H1 (cell line): ENCODE results near the gene ARHGEF7. TPM values are rescaled to one million over a fixed set of nuclear protein-coding genes. Genes with fewer than 3 reads are reported as not detected.

Experiments used
- CTCF ChIA-PET: fragments of 300-600 bp; sonication (Branson Sonifier 250); formaldehyde crosslinking; loops from one replicate; lab custom pipeline; 2021; ENCODE audit not compliant: partially characterized antibody; lab: Charles Lee
- POLR2A ChIA-PET: fragments of 300-600 bp; sonication (Branson Sonifier 250); formaldehyde crosslinking; loops from one replicate; lab custom pipeline; 2021; ENCODE audit warnings: inconsistent platforms; ENCODE audit not compliant: partially characterized antibody; lab: Charles Lee
- DNase-seq, 2 experiments: peaks; one replicate each; pipeline versions ENCODE4 v3.0.0 to v3.0.0-alpha.2; 2010 to 2022; ENCODE audit warnings: low spot score in 2 of 2, low read depth in 1 of 2, mixed read lengths in 1 of 2
- FAIRE-seq: peaks from 2 replicates; lab custom pipeline; 2011; peaks lifted over from hg19 to GRCh38; lab: Jason Lieb, UNC
- H2AFZ ChIP-seq: 2 replicates; pipeline ENCODE4 v1.8.1; 2012; ENCODE audit warnings: low read length, inconsistent platforms
- H2AK5ac ChIP-seq: 2 replicates; pipeline ENCODE4 v1.6.1; 2013; ENCODE audit warnings: low read depth, low read length
- H2BK120ac ChIP-seq: replicated peaks from 2 replicates; pipeline ENCODE3; 2013; ENCODE audit warnings: low read depth, low read length, inconsistent platforms
- H2BK12ac ChIP-seq: 2 replicates; pipeline ENCODE4 v1.6.1; 2013; ENCODE audit warnings: low read depth, low read length
- H2BK15ac ChIP-seq: 2 replicates; pipeline ENCODE4 v1.6.1; 2013; ENCODE audit warnings: low read length
- H2BK20ac ChIP-seq: 2 replicates; pipeline ENCODE4 v1.6.1; 2013; ENCODE audit warnings: low read length
- H2BK5ac ChIP-seq: 2 replicates; pipeline ENCODE4 v1.6.1; 2013; ENCODE audit warnings: low read depth, low read length
- H3K14ac ChIP-seq: 2 replicates; pipeline ENCODE4 v1.6.1; 2013; ENCODE audit warnings: inconsistent platforms; ENCODE audit not compliant: insufficient read length
- H3K18ac ChIP-seq: 2 replicates; pipeline ENCODE4 v1.6.1; 2013; ENCODE audit warnings: low read length; ENCODE audit errors: extremely low read depth
- H3K23ac ChIP-seq: 2 replicates; pipeline ENCODE4 v1.6.1; 2013; ENCODE audit warnings: inconsistent platforms; ENCODE audit not compliant: insufficient read length
- H3K23me2 ChIP-seq: 2 replicates; pipeline ENCODE4 v1.6.1; 2013; ENCODE audit warnings: low read depth, low read length
- H3K27ac ChIP-seq: 2 replicates; pipeline ENCODE4 v1.6.1; 2011; ENCODE audit warnings: low read depth, low read length, inconsistent platforms
- H3K27me3 ChIP-seq, 4 experiments: replicated peaks in 1 of 4; 1 replicate in 1 of 4; 2 replicates in 3 of 4; pipeline versions ENCODE4 v1.6.1 to v1.8.1; 2011 to 2013; ENCODE audit warnings: low read length in 3 of 4, mild to moderate bottlenecking in 3 of 4, inconsistent platforms in 2 of 4, mixed read lengths in 2 of 4, moderate library complexity in 1 of 4; ENCODE audit not compliant: control insufficient read depth in 3 of 4, insufficient read depth in 3 of 4; ENCODE audit errors: extremely low read depth in 1 of 4
- H3K36me3 ChIP-seq, 4 experiments: 2 replicates each; pipeline versions ENCODE4 v1.6.1 to v1.8.1; 2011 to 2013; ENCODE audit warnings: mild to moderate bottlenecking in 4 of 4, low read length in 3 of 4, moderate library complexity in 2 of 4, control low read depth in 1 of 4, inconsistent platforms in 1 of 4; ENCODE audit not compliant: insufficient read depth in 4 of 4, control insufficient read depth in 2 of 4
- H3K4ac ChIP-seq: replicated peaks from 2 replicates; pipeline ENCODE3; 2013; ENCODE audit warnings: low read length, low read depth, mixed read lengths, inconsistent platforms; ENCODE audit not compliant: insufficient read length
- H3K4me1 ChIP-seq, 4 experiments: replicated peaks in 1 of 4; 1 replicate in 1 of 4; 2 replicates in 3 of 4; pipeline versions ENCODE4 v1.6.1 to v1.8.1; 2011 to 2013; ENCODE audit warnings: low read length in 3 of 4, inconsistent platforms in 2 of 4, mixed read lengths in 1 of 4; ENCODE audit not compliant: insufficient read depth in 4 of 4, control insufficient read depth in 3 of 4
- H3K4me2 ChIP-seq, 2 experiments: 2 replicates each; pipeline versions ENCODE4 v1.6.1 to v1.8.1; 2011 to 2013; ENCODE audit warnings: low read depth in 2 of 2, low read length in 2 of 2, control low read depth in 1 of 2, inconsistent platforms in 1 of 2, mild to moderate bottlenecking in 1 of 2; ENCODE audit not compliant: insufficient read depth in 1 of 2
- H3K4me3 ChIP-seq, 4 experiments: fragments of 200-600, 300-600 bp in 1 of 4; sonication (generic), shearing (Covaris generic), sonication (Bioruptor Twin) in 1 of 4; 2 replicates each; pipeline versions ENCODE4 v1.5.1 to v1.8.1; 2011 to 2016; ENCODE audit warnings: low read length in 4 of 4, low read depth in 3 of 4, control low read depth in 2 of 4, inconsistent platforms in 2 of 4, mild to moderate bottlenecking in 2 of 4, mixed read lengths in 1 of 4, moderate library complexity in 1 of 4; ENCODE audit not compliant: insufficient read depth in 2 of 4; ENCODE audit errors: extremely low read depth in 1 of 4
- H3K56ac ChIP-seq: replicated peaks from 2 replicates; pipeline ENCODE3; 2013; ENCODE audit warnings: low read depth, mild to moderate bottlenecking, mixed read lengths, low read length, inconsistent platforms; ENCODE audit not compliant: insufficient read length
- H3K79me1 ChIP-seq: 2 replicates; pipeline ENCODE4 v1.6.1; 2013; ENCODE audit warnings: low read depth, low read length, control low read depth
- H3K79me2 ChIP-seq, 2 experiments: 2 replicates each; pipeline versions ENCODE4 v1.6.1 to v1.8.1; 2012 to 2013; ENCODE audit warnings: low read length in 2 of 2, mild to moderate bottlenecking in 2 of 2, inconsistent platforms in 1 of 2; ENCODE audit not compliant: insufficient read depth in 2 of 2, control insufficient read depth in 1 of 2
- H3K9ac ChIP-seq, 4 experiments: replicated peaks in 1 of 4; 1 replicate in 1 of 4; 2 replicates in 3 of 4; pipeline versions ENCODE4 v1.6.1 to v1.8.1; 2011 to 2013; ENCODE audit warnings: low read depth in 3 of 4, low read length in 3 of 4, control low read depth in 2 of 4, mild to moderate bottlenecking in 2 of 4, moderate library complexity in 2 of 4, inconsistent platforms in 1 of 4; ENCODE audit errors: extremely low read depth in 1 of 4
- H3K9me3 ChIP-seq, 2 experiments: 2 replicates each; pipeline versions ENCODE4 v1.6.1 to v1.8.1; 2012 to 2013; ENCODE audit warnings: mild to moderate bottlenecking in 2 of 2, moderate library complexity in 2 of 2, control low read depth in 1 of 2, inconsistent platforms in 1 of 2, low read depth in 1 of 2, low read length in 1 of 2, mixed read lengths in 1 of 2; ENCODE audit not compliant: insufficient read depth in 2 of 2
- H4K20me1 ChIP-seq, 2 experiments: replicated peaks in 1 of 2; 2 replicates each; pipeline versions ENCODE3 to v1.8.1; 2011 to 2013; ENCODE audit warnings: inconsistent platforms in 2 of 2, low read length in 2 of 2, mild to moderate bottlenecking in 1 of 2; ENCODE audit not compliant: insufficient read depth in 2 of 2, control insufficient read depth in 1 of 2
- H4K5ac ChIP-seq: 2 replicates; pipeline ENCODE4 v1.6.1; 2013; ENCODE audit warnings: low read length, low read depth, mixed read lengths, inconsistent platforms; ENCODE audit not compliant: insufficient read length
- H4K8ac ChIP-seq: 2 replicates; pipeline ENCODE4 v1.8.0; 2013; ENCODE audit warnings: mild to moderate bottlenecking, moderate library complexity, low read length, inconsistent platforms; ENCODE audit not compliant: insufficient read depth; ENCODE audit errors: extremely low read depth
- H4K91ac ChIP-seq: replicated peaks from 2 replicates; pipeline ENCODE3; 2013; ENCODE audit warnings: low read length, mixed read lengths, inconsistent platforms; ENCODE audit not compliant: insufficient read length
- ASH2L ChIP-seq: fragments of 200-600, 300-600 bp; sonication (generic); IDR thresholded peaks from one replicate; pipeline ENCODE4 v1.7.1; 2017; ENCODE audit warnings: low read length
- CHD2 ChIP-seq: IDR thresholded peaks from 2 replicates; pipeline ENCODE4 v1.6.1; 2012; ENCODE audit warnings: low read length, improper control_type of control experiment
- CREB1 ChIP-seq: IDR thresholded peaks from 2 replicates; pipeline ENCODE4 v1.6.1; 2012; ENCODE audit warnings: inconsistent platforms
- EGR1 ChIP-seq: IDR thresholded peaks from 2 replicates; pipeline ENCODE4 v1.6.1; 2011; ENCODE audit warnings: low read depth, low read length, borderline replicate concordance
- EZH2 ChIP-seq: fragments of 200-600 bp; sonication (generic); IDR thresholded peaks from 2 replicates; pipeline ENCODE4 v1.7.1; 2012; ENCODE audit warnings: low read depth, mild to moderate bottlenecking, moderate library complexity, low read length, inconsistent platforms; ENCODE audit not compliant: severe bottlenecking
- KDM4A ChIP-seq: IDR thresholded peaks from one replicate; pipeline ENCODE4 v1.7.1; 2012; ENCODE audit warnings: low read depth, mild to moderate bottlenecking, moderate library complexity, low read length, inconsistent platforms; ENCODE audit not compliant: severe bottlenecking
- RNF2 ChIP-seq: fragments of 200-900, 300-1000 bp; sonication (generic); IDR thresholded peaks from 2 replicates; pipeline ENCODE4 v1.7.1; 2016; ENCODE audit warnings: borderline replicate concordance, low read depth, mild to moderate bottlenecking, antibody characterized with exemption, low read length; ENCODE audit not compliant: poor library complexity, severe bottlenecking; ENCODE audit errors: missing control alignments
- SIRT6 ChIP-seq: IDR thresholded peaks from one replicate; pipeline ENCODE4 v1.7.1; 2012; ENCODE audit warnings: low read length, inconsistent platforms
- SUZ12 ChIP-seq: fragments of 200-600 bp; sonication (generic); IDR thresholded peaks from 2 replicates; pipeline ENCODE4 v1.6.1; 2012; ENCODE audit warnings: mild to moderate bottlenecking, inconsistent platforms, low read length, moderate library complexity, mixed read lengths
- TAF1 ChIP-seq: IDR thresholded peaks from 2 replicates; pipeline ENCODE4 v1.6.1; 2011; ENCODE audit warnings: mild to moderate bottlenecking, low read depth, low read length
- TBP ChIP-seq: IDR thresholded peaks from 2 replicates; pipeline ENCODE4 v1.6.1; 2011; ENCODE audit warnings: low read depth, low read length, improper control_type of control experiment
- WGBS, 2 experiments: shearing (Covaris generic) in 1 of 2; methylation state at CpG; one replicate each; pipeline versions ENCODE4 v1.1.6 to v1.1.7; 2013 to 2015; ENCODE audit warnings: low lambda C conversion rate in 2 of 2, mixed read lengths in 2 of 2, inconsistent platforms in 1 of 2, low coverage in 1 of 2, missing lambda C conversion rate in 1 of 2; ENCODE audit not compliant: insufficient replicate concordance in 2 of 2, insufficient coverage in 1 of 2, insufficient read length in 1 of 2; ENCODE audit errors: extremely low coverage in 1 of 2, missing lambda C conversion rate in 1 of 2; 5-methylcytosine and 5-hydroxymethylcytosine counted together
- polyA plus RNA-seq, 7 experiments: library from polyadenylated mRNA; depleted of rRNA in 3 of 7; stranded (reverse) in 5 of 7; unstranded in 2 of 7; fragments of >200 nt in 5 of 7; fragments of 200-250 nt in 2 of 7; gene quantifications; 1 replicate in 5 of 7; 2 replicates in 1 of 7; 4 replicates in 1 of 7; pipeline versions ENCODE4 v1.2.1 to v1.2.3, GENCODE V29; 2011 to 2013; ENCODE audit warnings: missing spikeins in 2 of 7, mixed read lengths in 2 of 7
- total RNA-seq: library from RNA; stranded (reverse); fragmentation: NEBNext Ultra II Directional; extraction: Animal tissue kit (Norgen Biotek cat#: 25700); gene quantifications from 2 replicates; pipeline ENCODE4 v1.2.1, GENCODE V29; 2021
- TF ChIP-seq, protein P1 (sequence below): IDR thresholded peaks from 2 replicates; pipeline ENCODE4 v1.6.1; 2011; ENCODE audit warnings: low read depth, mild to moderate bottlenecking, low read length; ENCODE audit not compliant: insufficient read depth

ARHGEF7 gene
- total and polyA plus RNA-seq, 2 of the 8 experiments (the other 6 are each of a cell fraction or from before 2014, with no cell fraction given) = 26.2 to 56.5 TPM

- Histone ChIP-seq H3K56ac (no peak overlapping the region), H2BK5ac (no peak overlapping the region), H3K27me3 (peaks cover 7 to 44% (median 29%) of the 10 kb centered on the region in 4 experiments), H3K27ac (no peak overlapping the region), H2BK20ac (no peak overlapping the region), H3K18ac (no peak overlapping the region; the same call in 1 of the 2 replicates), H3K4me3 (peak overlapping the region; percentile 78 to 91 (median 82)), H3K23ac (no peak overlapping the region), H3K23me2 (peaks cover 12% of the 10 kb centered on the region), H3K9me3 (no peaks in the 10 kb centered on the region; a peak in 1 of 4 replicates), H2BK12ac (no peak overlapping the region), H3K14ac (no peak overlapping the region), H2AFZ (no peak overlapping the region), H3K9ac (peak overlapping the region in 3 of 4 experiments; percentile 35 to 71 (median 52); a peak in 6 of 7 replicates), H3K4me2 (peak overlapping the region; percentile 85 to 92), H3K4ac (no peak overlapping the region), H4K91ac (no peak overlapping the region), H2AK5ac (no peak overlapping the region), H4K20me1 (peaks cover 0 to 2% of the 10 kb centered on the region in 2 experiments), H3K79me1 (no peaks in the 10 kb centered on the region), H4K5ac (no peak overlapping the region), H3K79me2 (no peaks in the 10 kb centered on the region), H3K36me3 (no peaks in the 10 kb centered on the region), H2BK15ac (peak overlapping the region; percentile 40; the same call in 1 of the 2 replicates), H2BK120ac (no peak overlapping the region), H3K4me1 (peaks cover 0 to 3% (median 0%) of the 10 kb centered on the region in 4 experiments; a peak in 2 of 7 replicates), H4K8ac (no peak overlapping the region)
- DNase-seq (no peak), FAIRE-seq (no peak)
- whole genome bisulfite sequencing, 2 experiments = 3% methylated on average over 48 of the region's 56 CpGs; no CpG with 5 or more reads in 1 of the 2 experiments
- CTCF ChIA-PET = interaction anchor here (0.7 to 1.9 kb wide), 2 partner anchors 47 to 108 kb away, joined by 3 to 9 read pairs; no protein-coding TSS in a partner anchor
- POLR2A ChIA-PET = no interaction called here
- TF ChIP-seq SUZ12 (peak; percentile 43; the same call in 1 of the 2 replicates), TBP (no peak), SIRT6 (no peak), CHD2 (no peak), ASH2L (peak; percentile 95), KDM4A (peak; percentile 39), CREB1 (0 out of 2 replicates have a peak, but pooled peaks have one; percentile 51), EZH2 (peak; percentile 59), RNF2 (peak; percentile 62), EGR1 (no peak), TAF1 (0 out of 2 replicates have a peak, but pooled peaks have one; percentile 8)
- TF ChIP-seq, protein P1, sequence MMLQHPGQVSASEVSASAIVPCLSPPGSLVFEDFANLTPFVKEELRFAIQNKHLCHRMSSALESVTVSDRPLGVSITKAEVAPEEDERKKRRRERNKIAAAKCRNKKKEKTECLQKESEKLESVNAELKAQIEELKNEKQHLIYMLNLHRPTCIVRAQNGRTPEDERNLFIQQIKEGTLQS = no peak
These were observed 599 bp upstream of the ARHGEF7 start for GRCh38 chr13:111114362-111115060.
